Measurements from ENCODE around the gene TM4SF20. TPM values are rescaled to one million over a fixed set of nuclear protein-coding genes. Genes with fewer than 3 reads are reported as not detected.
A peak's percentile ranks its signal among the peaks of the same experiment; 100 is the strongest.

Gene TM4SF20
- total RNA-seq, 4 donors from 2014 or later, result not detected

- WGBS, 2 donors (ENCODE audit: low coverage in 1 of 2), result 57 to 62% methylated on average over 9 of the region's 9 CpGs
- TF ChIP-seq EP300 (IDR thresholded peaks at IDR 0.05) (no peak), POLR2A (IDR thresholded peaks at IDR 0.05) (no peak), POLR2AphosphoS5 (IDR thresholded peaks at IDR 0.05) (no peak)
- TF ChIP-seq, protein P1, sequence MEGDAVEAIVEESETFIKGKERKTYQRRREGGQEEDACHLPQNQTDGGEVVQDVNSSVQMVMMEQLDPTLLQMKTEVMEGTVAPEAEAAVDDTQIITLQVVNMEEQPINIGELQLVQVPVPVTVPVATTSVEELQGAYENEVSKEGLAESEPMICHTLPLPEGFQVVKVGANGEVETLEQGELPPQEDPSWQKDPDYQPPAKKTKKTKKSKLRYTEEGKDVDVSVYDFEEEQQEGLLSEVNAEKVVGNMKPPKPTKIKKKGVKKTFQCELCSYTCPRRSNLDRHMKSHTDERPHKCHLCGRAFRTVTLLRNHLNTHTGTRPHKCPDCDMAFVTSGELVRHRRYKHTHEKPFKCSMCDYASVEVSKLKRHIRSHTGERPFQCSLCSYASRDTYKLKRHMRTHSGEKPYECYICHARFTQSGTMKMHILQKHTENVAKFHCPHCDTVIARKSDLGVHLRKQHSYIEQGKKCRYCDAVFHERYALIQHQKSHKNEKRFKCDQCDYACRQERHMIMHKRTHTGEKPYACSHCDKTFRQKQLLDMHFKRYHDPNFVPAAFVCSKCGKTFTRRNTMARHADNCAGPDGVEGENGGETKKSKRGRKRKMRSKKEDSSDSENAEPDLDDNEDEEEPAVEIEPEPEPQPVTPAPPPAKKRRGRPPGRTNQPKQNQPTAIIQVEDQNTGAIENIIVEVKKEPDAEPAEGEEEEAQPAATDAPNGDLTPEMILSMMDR (IDR thresholded peaks at IDR 0.05), result no peak
- Histone ChIP-seq H3K4me3 (no peak overlapping the region), H3K27ac (no peak overlapping the region), H3K9me3 (no peaks in the 10 kb centered on the region), H3K4me1 (no peaks in the 10 kb centered on the region), H3K36me3 (no peaks in the 10 kb centered on the region), H3K27me3 (peaks cover 21% of the 10 kb centered on the region)
- no peak for ATAC-seq
Observed at GRCh38 chr2:227376656-227377396, 2.3 kb downstream of the TM4SF20 start.

DNA sequence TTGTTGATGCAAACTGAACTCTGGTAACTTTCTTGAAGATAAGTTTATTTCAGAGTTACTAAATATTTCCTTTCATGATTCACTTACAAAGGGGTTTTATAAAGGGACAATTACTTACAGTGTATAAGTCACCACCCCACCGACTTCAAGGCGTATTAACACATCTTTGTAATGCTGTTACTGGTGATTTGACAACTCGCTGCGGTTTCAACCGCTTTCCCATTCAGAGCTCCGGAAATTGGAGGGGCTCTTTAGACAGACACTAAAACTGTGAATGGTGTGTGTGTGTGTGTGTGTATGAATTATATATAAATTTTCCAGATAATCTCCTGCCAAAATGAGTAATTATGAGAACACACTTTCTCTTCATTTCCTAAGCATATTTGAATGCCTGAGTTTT is 4.9 kb downstream of the TM4SF20 start:
- Histone ChIP-seq H3K27ac (no peak overlapping the region), H3K4me1 (no peaks in the 10 kb centered on the region), H3K27me3 (peaks cover 8% of the 10 kb centered on the region), H3K36me3 (no peaks in the 10 kb centered on the region), H3K9me3 (no peaks in the 10 kb centered on the region), H3K4me3 (no peak overlapping the region)
- TF ChIP-seq, protein P1 (IDR thresholded peaks at IDR 0.05), result no peak
- no peak for TF ChIP-seq POLR2A (IDR thresholded peaks at IDR 0.05)
- no peak for TF ChIP-seq EP300 (IDR thresholded peaks at IDR 0.05)
- no peak for TF ChIP-seq POLR2AphosphoS5 (IDR thresholded peaks at IDR 0.05)
- ATAC-seq, result no peak
- WGBS, 2 donors (ENCODE audit: low coverage in 1 of 2), result 45 to 50% methylated on average over 6 of the region's 6 CpGs

DNA sequence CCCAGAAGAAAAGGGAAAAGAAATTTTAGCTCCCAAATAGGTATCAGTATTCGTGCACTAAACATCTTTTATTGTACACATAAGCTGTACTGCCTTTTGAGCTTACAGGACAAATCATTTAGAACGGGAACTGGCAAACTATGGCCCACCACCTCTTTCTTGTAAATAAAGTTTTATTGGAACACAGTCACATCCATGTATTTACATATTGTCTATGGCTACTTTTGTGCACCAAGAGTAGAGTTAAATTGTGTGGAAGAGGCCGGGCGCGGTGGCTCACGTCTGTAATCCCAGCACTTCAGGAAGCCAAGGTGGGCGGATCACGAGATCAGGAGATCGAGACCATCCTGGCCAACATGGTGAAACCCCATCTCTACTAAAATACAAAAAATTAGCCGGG is 5.7 kb downstream of the TM4SF20 start:
- no peaks in the 10 kb centered on the region for H3K36me3 ChIP-seq
- H3K9me3 ChIP-seq, result no peaks in the 10 kb centered on the region
- ATAC-seq, result no peak
- H3K4me1 ChIP-seq, result no peaks in the 10 kb centered on the region
- TF ChIP-seq EP300 (IDR thresholded peaks at IDR 0.05), result no peak
- TF ChIP-seq POLR2A (IDR thresholded peaks at IDR 0.05), result no peak
- TF ChIP-seq, protein P1 (IDR thresholded peaks at IDR 0.05), result no peak
- TF ChIP-seq POLR2AphosphoS5 (IDR thresholded peaks at IDR 0.05), result no peak
- H3K27ac ChIP-seq, result no peak overlapping the region
- peaks cover 8% of the 10 kb centered on the region for H3K27me3 ChIP-seq
- 86 to 90% methylated on average over 3 to 8 of the region's 10 CpGs for WGBS, 2 donors (ENCODE audit: low coverage in 1 of 2)
- no peak overlapping the region for H3K4me3 ChIP-seq

- WGBS, 2 donors (ENCODE audit: low coverage in 1 of 2), result 76 to 79% methylated on average over 8 to 9 of the region's 9 CpGs
Observed at GRCh38 chr2:227370791-227371312, 8.3 kb downstream of the TM4SF20 start.

More at GRCh38 chr2:227370791-227371312, 8.3 kb downstream of the TM4SF20 start:
- Histone ChIP-seq H3K27ac (no peak overlapping the region), H3K36me3 (no peaks in the 10 kb centered on the region), H3K4me3 (no peak overlapping the region), H3K4me1 (peaks cover 0 to 9% (median 4%) of the 10 kb centered on the region in 3 donors), H3K9me3 (no peaks in the 10 kb centered on the region), H3K27me3 (peaks cover 8% of the 10 kb centered on the region)
- ATAC-seq, result peak; percentile 60
- TF ChIP-seq POLR2A (IDR thresholded peaks at IDR 0.05) (no peak), POLR2AphosphoS5 (IDR thresholded peaks at IDR 0.05) (peak; percentile 33)
- TF ChIP-seq, protein P1 (IDR thresholded peaks at IDR 0.05), result no peak
